HG02798 (cell line): ENCODE results near the gene CNGA2.

Experiments used
- ATAC-seq: cut with Tn5 transposase; IDR thresholded peaks from one replicate; pipeline ENCODE4 v1.9.1; 2021; ENCODE audit warnings: mild to moderate bottlenecking; ENCODE audit not compliant: unreplicated experiment, poor library complexity

CNGA2 gene

DNA sequence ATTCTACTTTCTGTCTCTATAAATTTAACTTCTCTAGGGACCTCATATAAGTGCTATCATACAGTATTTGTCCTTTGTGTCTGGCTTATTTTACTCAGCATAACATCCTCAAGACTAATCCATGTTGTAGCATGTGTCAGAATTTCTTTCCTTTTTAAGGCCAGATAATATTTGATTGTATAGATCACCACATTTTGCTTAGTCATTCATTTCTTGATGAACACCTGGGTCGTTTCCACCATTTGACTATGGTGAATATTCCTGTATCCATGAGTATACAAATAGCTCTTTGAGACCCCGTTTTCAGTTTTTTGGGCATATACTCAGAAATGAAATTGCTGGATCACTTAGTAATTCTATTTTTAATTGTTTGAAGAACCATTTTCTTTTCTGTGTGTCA lies 12.0 kb downstream of the CNGA2 start:
- ATAC-seq: no peak

GRCh38 chrX:151750511-151750910 lies 16.0 kb downstream of the CNGA2 start:
- no peak for ATAC-seq

GRCh38 chrX:151752847-151753246 lies 18.3 kb downstream of the CNGA2 start:
- no peak for ATAC-seq

DNA sequence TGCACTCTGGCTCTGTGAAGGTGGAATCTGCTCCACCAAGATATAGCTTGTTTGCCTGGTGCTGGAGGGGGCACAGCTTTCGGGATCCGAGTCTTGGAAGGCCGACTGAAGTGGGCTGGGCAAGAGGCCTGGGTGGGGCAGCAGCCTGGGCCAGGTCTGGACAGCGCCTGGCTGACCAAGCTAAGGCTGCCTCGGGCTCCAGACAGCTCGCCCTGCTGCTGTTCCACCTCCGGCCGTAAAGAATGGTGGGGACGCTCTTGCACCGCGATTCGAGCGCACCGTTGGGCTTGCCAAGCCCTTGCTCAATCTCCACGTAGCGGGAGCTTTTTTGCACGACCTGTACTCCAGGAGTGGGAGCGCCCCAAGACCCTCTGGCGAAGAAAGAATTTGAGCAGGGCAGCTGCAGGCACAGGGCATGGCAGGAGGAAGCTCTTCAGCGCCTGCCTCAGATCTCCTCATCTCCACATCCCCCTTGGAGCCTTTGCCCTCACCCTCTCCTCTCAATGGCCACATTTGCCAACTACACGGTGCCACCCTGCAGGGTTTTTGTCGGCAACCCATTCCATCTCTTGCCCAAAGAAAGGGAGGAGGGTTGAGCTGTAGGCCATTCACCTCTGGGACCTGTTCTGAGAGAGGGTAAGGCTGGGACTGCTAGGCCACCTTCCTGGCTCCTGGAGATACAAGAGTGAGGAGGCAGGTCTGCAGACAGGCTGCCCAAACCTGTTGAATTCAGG lies 18.9 kb downstream of the CNGA2 start:
- ATAC-seq: peak; percentile 82

DNA sequence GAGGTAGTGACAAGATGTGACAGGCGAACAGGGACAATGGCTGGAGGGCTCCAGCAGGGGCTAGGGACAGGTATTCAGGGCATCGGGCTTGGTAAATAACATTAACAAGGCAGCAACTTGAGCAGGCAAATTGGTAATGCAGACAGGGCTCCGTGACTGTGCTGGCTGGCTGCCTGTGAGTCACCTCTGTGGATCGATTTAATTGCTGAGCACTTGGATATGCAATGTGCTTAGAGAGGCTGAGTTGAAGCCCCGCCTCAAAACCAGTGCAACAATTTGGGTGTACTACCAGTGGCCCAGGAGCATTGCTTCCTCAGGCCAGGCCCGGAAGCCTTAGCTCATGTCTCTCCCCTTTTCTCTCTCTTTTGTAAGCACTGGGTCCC lies 19.5 kb downstream of the CNGA2 start:
- ATAC-seq: no peak

DNA sequence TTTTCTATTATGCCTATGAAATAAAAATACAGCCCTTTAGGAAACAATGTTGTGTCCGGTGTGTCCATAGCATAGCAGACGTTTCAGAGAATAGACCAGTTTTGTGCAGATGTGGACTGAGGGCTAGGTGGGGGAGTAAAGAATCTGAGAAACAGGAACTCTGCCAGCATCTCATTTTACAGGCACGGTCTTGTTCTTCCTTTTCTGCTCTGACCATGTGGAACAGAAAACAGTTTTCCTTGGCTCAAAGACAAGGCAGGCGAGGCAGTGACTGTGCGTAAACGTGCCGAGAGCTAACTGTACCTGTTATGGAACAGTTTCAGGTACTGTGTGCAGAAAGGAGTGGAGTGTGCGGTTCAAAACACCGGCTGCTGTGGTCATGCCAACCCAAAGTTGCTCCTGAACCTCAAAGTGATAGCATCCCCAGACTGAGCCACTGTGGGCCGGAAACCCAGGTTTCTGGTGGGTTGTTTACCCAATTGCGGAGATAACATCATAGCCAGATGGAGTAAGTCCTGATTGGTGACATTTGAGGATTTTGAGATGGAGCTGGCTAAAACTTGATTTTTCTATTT lies 20.2 kb downstream of the CNGA2 start:
- no peak for ATAC-seq

DNA sequence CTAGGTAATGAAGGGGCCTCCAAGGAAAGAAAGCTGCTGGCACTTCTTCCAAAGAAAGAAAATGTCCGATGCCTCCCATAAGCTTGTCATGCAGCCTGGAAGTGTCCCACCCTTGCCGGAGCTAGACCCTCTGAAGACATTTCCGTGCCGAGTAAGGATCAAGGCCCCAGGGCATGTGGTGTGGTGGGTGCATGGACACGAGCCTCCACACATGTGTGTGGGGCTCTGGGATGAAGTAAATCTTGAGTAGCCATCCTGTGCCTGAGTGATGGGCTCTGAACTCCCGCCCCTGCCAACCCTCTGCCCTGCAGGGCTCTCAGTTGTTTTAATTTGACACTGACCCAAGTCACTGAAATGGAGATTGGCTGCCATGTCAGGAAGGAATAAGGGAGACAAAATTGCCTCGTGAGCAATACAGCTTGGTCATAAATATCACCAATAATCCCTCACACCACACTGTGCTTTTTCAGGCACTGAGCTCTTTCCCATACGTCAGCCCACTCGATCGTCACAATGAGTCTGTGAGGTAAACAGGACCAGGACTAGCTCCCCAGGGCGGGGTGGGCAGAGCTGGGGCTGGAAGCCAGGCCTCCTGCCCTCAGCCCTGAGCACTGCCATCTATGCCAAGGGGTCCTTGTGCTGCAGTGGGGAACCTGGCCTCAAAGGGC lies 24.6 kb downstream of the CNGA2 start:
- ATAC-seq: no peak

- ATAC-seq: no peak
Measured at GRCh38 chrX:151762802-151763201, 28.3 kb downstream of the CNGA2 start.

- no peak for ATAC-seq
Measured at GRCh38 chrX:151763711-151764110, 29.2 kb downstream of the CNGA2 start.

- ATAC-seq: no peak
Measured at GRCh38 chrX:151765026-151765425, 30.5 kb downstream of the CNGA2 start.

DNA sequence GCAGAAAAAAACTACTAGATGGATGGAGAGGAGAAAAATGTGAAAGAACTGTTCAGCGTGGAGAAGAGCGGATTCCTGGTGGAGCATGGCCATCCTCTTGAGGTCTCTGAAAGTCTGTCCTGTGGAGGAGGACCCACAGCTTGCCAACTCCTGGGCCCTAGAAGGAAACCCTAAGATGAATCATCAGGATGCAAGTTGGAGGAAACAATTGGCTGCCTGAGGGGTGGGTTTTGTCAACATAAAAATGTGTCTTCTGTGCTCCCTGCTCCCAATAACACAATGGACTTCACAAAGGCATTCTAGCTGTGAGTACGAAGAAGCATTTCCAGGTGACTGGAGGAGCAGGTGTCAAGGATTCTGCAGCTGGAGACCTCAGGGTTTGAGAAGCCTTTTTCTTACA lies 37.2 kb downstream of the CNGA2 start:
- ATAC-seq: no peak

GRCh38 chrX:151773434-151773833 lies 38.9 kb downstream of the CNGA2 start:
- no peak for ATAC-seq

DNA sequence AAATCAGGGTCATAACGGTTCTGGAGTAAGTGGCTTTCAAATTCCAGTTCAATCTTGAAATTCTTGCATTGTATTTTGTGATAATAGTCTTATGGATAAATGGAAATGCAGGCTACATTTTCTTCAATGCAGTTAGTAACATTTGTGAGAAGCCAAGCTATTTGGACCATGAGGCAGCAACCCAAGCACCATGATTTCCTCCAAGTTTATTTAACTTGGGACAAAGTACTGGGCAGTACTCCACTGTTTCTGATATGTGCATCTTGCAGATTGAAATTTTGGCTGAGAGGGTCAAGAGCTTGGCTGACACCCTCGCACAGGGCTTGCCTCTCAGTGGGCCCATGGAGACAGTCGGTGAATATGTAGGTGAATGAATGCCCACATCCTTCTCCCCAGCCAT lies 39.9 kb downstream of the CNGA2 start:
- no peak for ATAC-seq

GRCh38 chrX:151776181-151776731 lies 41.7 kb downstream of the CNGA2 start:
- ATAC-seq: no peak

GRCh38 chrX:151776936-151777335 lies 42.4 kb downstream of the CNGA2 start:
- no peak for ATAC-seq

GRCh38 chrX:151779258-151779657 lies 44.7 kb downstream of the CNGA2 start:
- ATAC-seq: no peak

DNA sequence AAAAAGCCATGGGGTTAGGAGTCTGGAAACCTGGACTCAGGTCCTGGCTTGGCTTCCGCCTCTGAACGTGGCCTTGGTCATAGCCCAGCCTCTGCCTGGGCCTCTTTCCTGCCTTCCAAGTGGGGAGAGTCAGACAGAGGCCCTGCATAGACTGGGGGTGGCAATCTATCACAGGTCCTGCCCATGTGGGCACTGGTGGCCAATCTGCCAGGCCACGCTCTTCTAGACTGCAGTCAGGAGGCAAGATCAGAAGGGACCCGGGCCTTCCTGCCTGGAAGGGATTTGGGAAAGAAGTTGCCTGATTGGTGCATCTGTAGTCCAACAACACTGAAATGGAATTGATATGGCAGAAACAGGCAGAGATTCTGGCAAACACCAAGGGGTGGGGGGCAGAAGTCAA lies 46.1 kb downstream of the CNGA2 start:
- ATAC-seq: no peak

DNA sequence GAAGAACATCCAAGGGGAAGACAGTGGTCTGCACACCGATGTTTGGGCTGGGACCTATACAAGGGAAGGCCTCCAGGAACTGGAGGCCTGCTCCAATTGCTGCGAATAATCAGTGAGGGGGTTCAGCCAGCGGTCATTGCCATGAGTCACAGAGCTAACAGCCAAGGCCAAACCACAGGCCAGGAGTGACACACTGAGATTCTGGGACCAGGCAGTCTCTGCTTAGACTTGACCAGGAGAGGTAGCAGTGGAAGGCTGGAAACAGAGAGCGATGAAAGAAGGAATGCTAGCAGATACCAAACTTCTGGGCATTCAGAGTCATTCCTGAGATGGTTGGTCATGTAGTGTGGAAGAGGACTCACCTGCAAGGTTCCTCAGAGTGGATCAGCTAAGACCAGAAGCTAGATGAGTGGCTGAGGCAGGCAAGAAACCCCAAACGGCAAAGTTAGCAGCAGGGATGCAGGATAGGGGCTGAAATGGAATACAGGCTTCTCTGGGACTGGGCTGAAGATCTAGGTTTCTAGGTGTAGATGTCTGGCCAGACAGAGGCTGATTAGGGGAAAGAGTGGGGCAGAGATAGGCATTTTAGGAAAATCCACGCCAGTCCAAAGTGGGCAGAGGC lies 54.7 kb downstream of the CNGA2 start:
- no peak for ATAC-seq

DNA sequence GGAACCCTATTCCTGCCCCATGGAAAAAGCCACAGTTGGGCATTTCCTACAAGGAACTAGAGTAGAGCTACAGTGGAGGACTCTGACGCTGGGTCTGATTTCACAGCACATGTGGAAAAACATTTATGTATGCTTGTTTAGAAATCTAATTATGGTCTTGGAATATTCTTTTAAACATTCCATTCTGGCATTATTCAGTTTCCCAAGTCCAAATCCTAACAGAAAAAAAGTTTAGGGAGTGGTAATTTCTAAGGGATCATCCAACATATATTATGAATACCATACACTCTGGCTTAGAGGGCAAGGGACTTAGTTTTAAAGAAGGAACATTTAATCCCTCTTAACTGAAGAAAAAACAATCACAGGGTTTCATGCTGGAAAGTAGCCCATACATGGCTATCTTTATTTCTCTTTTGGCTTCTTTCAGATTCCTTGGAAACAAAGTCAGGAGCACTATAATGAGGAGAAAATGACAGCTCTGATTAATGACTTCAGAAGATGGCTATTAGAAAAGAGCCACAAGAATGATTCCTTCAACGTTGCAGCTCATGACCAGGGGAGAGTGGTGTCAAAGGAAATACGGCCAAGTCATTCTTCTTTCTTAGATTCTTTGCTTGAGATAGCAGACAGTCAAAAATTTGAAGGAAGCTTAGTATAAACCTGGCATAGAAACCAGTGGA lies 56.1 kb downstream of the CNGA2 start:
- no peak for ATAC-seq

DNA sequence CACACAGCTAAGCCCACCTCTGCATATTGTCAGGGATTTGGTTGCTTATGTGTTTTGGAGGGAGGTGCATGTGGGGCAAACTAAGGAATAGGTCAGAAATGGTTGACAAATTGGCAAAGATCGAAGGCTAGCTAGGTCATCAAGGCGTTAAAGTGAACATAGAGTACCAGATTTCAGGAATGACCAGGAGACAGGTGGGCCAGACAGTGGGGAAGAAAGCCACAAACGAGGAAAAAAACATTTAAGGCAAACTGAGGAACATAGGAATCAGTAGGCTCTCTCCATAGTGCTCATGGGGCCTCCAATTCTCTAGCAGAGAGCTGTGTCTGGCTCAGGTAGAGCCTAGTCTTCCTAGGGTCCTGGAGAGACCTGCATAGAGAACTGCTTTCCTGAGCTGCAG lies 57.4 kb downstream of the CNGA2 start:
- no peak for ATAC-seq

- ATAC-seq: no peak
Measured at GRCh38 chrX:151792505-151792904, 58.0 kb downstream of the CNGA2 start.
